Thoracic aorta (tissue), 2 donors: Measurements from ENCODE around the gene MLXIP. TPM values are rescaled to one million over a fixed set of nuclear protein-coding genes. Genes with fewer than 3 reads are reported as not detected.

Experiments used
- ATAC-seq: fragments of 150-250 bp; one replicate; pipeline ENCODE4 v1.8.0; 2017; ENCODE audit warnings: low read depth; ENCODE audit not compliant: insufficient number of reproducible peaks, low FRiP score
- DNase-seq: peaks from one replicate; pipeline ENCODE4 v3.0.0-alpha.2; 2020; ENCODE audit warnings: low spot score
- H3K27ac ChIP-seq, 2 donors: fragments of 200-600 bp; sonication (generic); 1 replicate in 1 of 2; 2 replicates in 1 of 2; pipeline ENCODE4 v1.5.1; 2016; ENCODE audit warnings: mild to moderate bottlenecking in 2 of 2, moderate library complexity in 2 of 2
- H3K27me3 ChIP-seq: fragments of 200-600 bp; sonication (generic); replicated peaks from 2 replicates; pipeline ENCODE4 v1.6.0; 2016; ENCODE audit warnings: mild to moderate bottlenecking; ENCODE audit not compliant: insufficient read depth
- H3K36me3 ChIP-seq: fragments of 200-600 bp; sonication (generic); one replicate; pipeline ENCODE4 v1.5.1; 2016
- H3K4me1 ChIP-seq, 2 donors: fragments of 200-600 bp; sonication (generic); 1 replicate in 1 of 2; 2 replicates in 1 of 2; pipeline versions ENCODE4 v1.5.1 to v1.6.0; 2016; ENCODE audit warnings: low read depth in 2 of 2, mild to moderate bottlenecking in 1 of 2; ENCODE audit not compliant: control insufficient read depth in 1 of 2
- H3K4me3 ChIP-seq: fragments of 200-600 bp; sonication (generic); 2 replicates; pipeline ENCODE4 v1.5.1; 2016; ENCODE audit warnings: mild to moderate bottlenecking
- H3K9me3 ChIP-seq: fragments of 200-600 bp; sonication (generic); 2 replicates; pipeline ENCODE4 v1.5.1; 2016
- total RNA-seq, 2 donors: library from RNA; depleted of rRNA; stranded (reverse); fragments of >200 nt; gene quantifications; one replicate each; pipeline versions ENCODE4 v1.1.0 to v1.2.3, GENCODE V29; 2016
- TF ChIP-seq, protein P1 (sequence below): fragments of 200-600 bp; sonication (generic); IDR thresholded peaks from one replicate; pipeline ENCODE4 v1.5.1; 2019; ENCODE audit warnings: antibody characterized with exemption

MLXIP gene
- total RNA-seq, 2 donors from 2014 or later = 35.5 to 50.3 TPM

- Histone ChIP-seq H3K4me1 (peaks cover 37 to 60% of the 10 kb centered on the region in 2 donors), H3K4me3 (no peak overlapping the region), H3K27me3 (no peaks in the 10 kb centered on the region), H3K27ac (no peak overlapping the region), H3K9me3 (no peaks in the 10 kb centered on the region), H3K36me3 (no peaks in the 10 kb centered on the region)
- TF ChIP-seq, protein P1, sequence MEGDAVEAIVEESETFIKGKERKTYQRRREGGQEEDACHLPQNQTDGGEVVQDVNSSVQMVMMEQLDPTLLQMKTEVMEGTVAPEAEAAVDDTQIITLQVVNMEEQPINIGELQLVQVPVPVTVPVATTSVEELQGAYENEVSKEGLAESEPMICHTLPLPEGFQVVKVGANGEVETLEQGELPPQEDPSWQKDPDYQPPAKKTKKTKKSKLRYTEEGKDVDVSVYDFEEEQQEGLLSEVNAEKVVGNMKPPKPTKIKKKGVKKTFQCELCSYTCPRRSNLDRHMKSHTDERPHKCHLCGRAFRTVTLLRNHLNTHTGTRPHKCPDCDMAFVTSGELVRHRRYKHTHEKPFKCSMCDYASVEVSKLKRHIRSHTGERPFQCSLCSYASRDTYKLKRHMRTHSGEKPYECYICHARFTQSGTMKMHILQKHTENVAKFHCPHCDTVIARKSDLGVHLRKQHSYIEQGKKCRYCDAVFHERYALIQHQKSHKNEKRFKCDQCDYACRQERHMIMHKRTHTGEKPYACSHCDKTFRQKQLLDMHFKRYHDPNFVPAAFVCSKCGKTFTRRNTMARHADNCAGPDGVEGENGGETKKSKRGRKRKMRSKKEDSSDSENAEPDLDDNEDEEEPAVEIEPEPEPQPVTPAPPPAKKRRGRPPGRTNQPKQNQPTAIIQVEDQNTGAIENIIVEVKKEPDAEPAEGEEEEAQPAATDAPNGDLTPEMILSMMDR = no peak
- ATAC-seq (no peak), DNase-seq (no peak)
These were observed 7.6 kb downstream of the MLXIP start for GRCh38 chr12:122086116-122086515.

DNA sequence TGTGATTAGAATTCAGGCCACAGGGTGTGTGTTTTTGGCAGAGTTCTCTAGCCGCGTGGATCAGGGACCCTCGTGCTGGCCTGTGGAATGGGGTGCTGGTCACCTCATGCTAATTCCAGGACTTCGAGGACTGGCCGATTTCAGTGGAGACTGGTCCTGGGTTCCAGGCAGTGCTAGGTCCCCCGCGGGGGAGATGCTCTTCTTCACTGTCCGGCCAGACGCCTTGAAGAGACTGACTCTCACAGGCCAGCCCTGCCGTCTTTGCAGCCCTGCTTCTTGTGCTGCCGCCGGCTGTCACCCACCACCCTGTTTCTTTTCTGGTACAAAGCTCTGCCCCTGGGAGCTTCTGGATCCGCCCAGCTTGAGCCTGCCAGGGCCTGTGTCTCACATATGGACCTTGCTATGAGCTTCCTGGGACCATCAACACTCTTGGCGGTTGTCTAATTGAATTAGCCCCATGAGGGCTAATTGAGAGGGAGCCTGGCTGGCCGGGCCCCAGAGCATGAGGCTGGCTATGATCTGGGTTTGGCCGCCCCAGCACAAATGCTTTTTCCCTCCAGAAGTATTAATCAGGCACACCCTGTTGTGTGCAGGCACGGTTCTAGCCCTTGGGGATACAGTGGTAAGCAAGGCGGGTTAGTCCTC is 8.2 kb downstream of the MLXIP start:
- Histone ChIP-seq H3K4me3 (no peak overlapping the region), H3K27me3 (no peaks in the 10 kb centered on the region), H3K4me1 (peaks cover 37 to 60% of the 10 kb centered on the region in 2 donors), H3K36me3 (no peaks in the 10 kb centered on the region), H3K27ac (no peak overlapping the region), H3K9me3 (no peaks in the 10 kb centered on the region)
- DNase-seq = no peak
- ATAC-seq = no peak
- TF ChIP-seq, protein P1 = no peak

- Histone ChIP-seq H3K27me3 (no peaks in the 10 kb centered on the region), H3K4me1 (peaks cover 29 to 58% of the 10 kb centered on the region in 2 donors), H3K27ac (peak overlapping the region; percentile 16 to 41), H3K9me3 (no peaks in the 10 kb centered on the region), H3K36me3 (no peaks in the 10 kb centered on the region), H3K4me3 (no peak overlapping the region)
- ATAC-seq (no peak), DNase-seq (no peak)
- TF ChIP-seq, protein P1 = no peak
These were observed 9.0 kb downstream of the MLXIP start for GRCh38 chr12:122087431-122088178.

DNA sequence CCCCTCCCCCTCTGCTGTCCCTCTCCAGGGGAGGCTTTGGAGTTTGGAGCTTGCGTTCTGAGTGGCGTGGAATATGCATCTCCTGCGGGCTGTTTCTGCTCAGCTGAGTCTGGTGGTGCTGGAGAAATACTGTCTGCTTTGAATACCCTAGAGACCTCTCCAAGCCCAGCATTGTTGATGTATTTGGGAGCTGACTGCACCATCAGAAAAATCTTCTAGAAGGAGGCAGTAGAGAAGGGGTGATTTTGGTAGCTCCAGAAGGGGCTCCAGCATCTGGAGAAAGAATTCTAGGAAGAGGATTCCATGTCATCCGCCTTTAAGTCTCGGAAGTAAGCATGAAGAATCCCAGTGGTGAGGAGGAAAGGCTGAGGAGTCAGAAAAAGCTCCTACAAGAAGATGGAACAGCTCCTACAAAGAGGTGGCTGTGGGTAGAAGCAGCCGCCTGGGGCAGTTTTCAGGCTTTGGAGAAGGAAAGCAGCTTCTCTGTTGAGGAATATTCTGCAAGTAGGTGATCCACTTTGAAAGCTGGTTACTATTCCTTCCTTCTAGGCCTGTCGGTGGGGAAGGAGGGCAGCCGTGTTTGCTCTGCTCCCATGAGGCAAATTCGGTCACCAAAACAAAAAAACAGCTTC is 9.7 kb downstream of the MLXIP start:
- DNase-seq (no peak), ATAC-seq (no peak)
- Histone ChIP-seq H3K36me3 (no peaks in the 10 kb centered on the region), H3K27me3 (no peaks in the 10 kb centered on the region), H3K4me1 (peaks cover 26 to 59% of the 10 kb centered on the region in 2 donors), H3K4me3 (no peak overlapping the region), H3K9me3 (no peaks in the 10 kb centered on the region), H3K27ac (peak overlapping the region; percentile 16 to 41)
- TF ChIP-seq, protein P1 = no peak

- Histone ChIP-seq H3K36me3 (no peaks in the 10 kb centered on the region), H3K4me1 (peaks cover 26 to 61% of the 10 kb centered on the region in 2 donors), H3K27ac (peak overlapping the region in 1 of 2 donors; percentile 9), H3K27me3 (no peaks in the 10 kb centered on the region), H3K9me3 (no peaks in the 10 kb centered on the region), H3K4me3 (no peak overlapping the region)
- TF ChIP-seq, protein P1 = no peak
- no peak for DNase-seq
- no peak for ATAC-seq
These were observed 10.5 kb downstream of the MLXIP start for GRCh38 chr12:122089077-122089476.
